ENCODE data around the gene PTPN4. TPM values are rescaled to one million over a fixed set of nuclear protein-coding genes. Genes with fewer than 3 reads are reported as not detected.

Gene PTPN4
- total RNA-seq, 1 experiment from 2014 or later = 80.5 TPM

DNA sequence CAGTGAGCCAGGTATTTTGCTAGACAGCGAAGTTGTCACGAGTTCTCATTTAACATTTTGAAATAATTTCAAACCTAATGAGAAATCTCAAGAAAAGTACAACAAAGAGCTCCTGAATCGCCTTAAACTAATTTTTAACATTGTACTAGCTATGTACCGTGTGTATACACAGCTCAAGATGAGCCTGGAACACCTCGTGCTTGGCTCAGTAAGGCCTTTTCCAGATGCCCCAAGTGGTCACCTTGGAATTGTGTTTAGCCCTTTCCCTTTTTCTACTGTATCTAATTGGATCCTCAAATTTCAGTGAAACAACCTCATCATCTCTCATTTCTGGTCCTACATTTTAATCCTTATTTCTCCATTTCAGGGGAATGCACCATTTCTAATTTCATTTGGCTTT, 7.2 kb downstream of the PTPN4 start:
- no CpG with 5 or more reads among the region's 5 CpGs for WGBS (ENCODE audit: extremely low coverage, insufficient read length, low lambda C conversion rate)

More for the DNA sequence above, 7.2 kb downstream of the PTPN4 start:
- H2AFZ ChIP-seq (ENCODE audit: low read length) = no peak overlapping the region
- no peak overlapping the region for H3K14ac ChIP-seq (ENCODE audit: insufficient read depth, low read length)
- H2BK120ac ChIP-seq (ENCODE audit: low read depth, low read length, poor library complexity, severe bottlenecking) = no peak overlapping the region
- no peak overlapping the region for H2BK20ac ChIP-seq (ENCODE audit: low read depth, low read length, poor library complexity, severe bottlenecking)
- H4K91ac ChIP-seq (ENCODE audit: insufficient read length, low read depth, low read length) = no peak overlapping the region
- no peak overlapping the region for H3K4ac ChIP-seq (ENCODE audit: low read depth, low read length)
- no peaks in the 10 kb centered on the region for H4K20me1 ChIP-seq (ENCODE audit: control insufficient read depth, insufficient read depth, insufficient read length)
- H3K9ac ChIP-seq (ENCODE audit: extremely low read depth, insufficient read length, low read length) = no peak overlapping the region
- H3K56ac ChIP-seq (ENCODE audit: insufficient read length, low read depth, low read length) = no peak overlapping the region
- H4K5ac ChIP-seq (ENCODE audit: insufficient read length, low read depth, low read length) = no peak overlapping the region
- H2BK12ac ChIP-seq (ENCODE audit: insufficient read length, low read depth, low read length) = no peak overlapping the region
- H2BK15ac ChIP-seq (ENCODE audit: low read depth, low read length) = no peak overlapping the region
- Mint-ChIP-seq H3K27ac (no peak overlapping the region), H3K27me3 (ENCODE audit: low read depth) (no peaks in the 10 kb centered on the region), H3K4me3 (no peak overlapping the region), H3K9me3 (no peaks in the 10 kb centered on the region), H3K4me1 (peaks cover 46 to 52% of the 10 kb centered on the region in 2 experiments), H3K36me3 (ENCODE audit: insufficient read depth in 1 of 3, low read depth in 3 of 3) (no peaks in the 10 kb centered on the region; a peak in 1 of 7 replicates)
- no peak overlapping the region for H3K18ac ChIP-seq (ENCODE audit: insufficient read length, low read depth, low read length)
- no peak overlapping the region for H3K27ac ChIP-seq (ENCODE audit: insufficient read length, low read depth, low read length)
- H3K27me3 ChIP-seq (ENCODE audit: insufficient read depth, low read length) = no peaks in the 10 kb centered on the region
- peaks cover 50% of the 10 kb centered on the region; the same call in 1 of the 2 replicates for H3K79me2 ChIP-seq (ENCODE audit: insufficient read depth, low read length)
- no peak overlapping the region for H2AK5ac ChIP-seq (ENCODE audit: insufficient read length, low read length)
- no peak overlapping the region for H3K23ac ChIP-seq (ENCODE audit: insufficient read length, low read depth, low read length)
- H3K23me2 ChIP-seq (ENCODE audit: insufficient read length, low read depth, low read length, poor library complexity, severe bottlenecking) = no peaks in the 10 kb centered on the region
- no peak overlapping the region for H2BK5ac ChIP-seq (ENCODE audit: insufficient read length, low read length)
- no peak for DNase-seq
- H4K8ac ChIP-seq (replicated peaks; ENCODE audit: insufficient read length, low read depth, low read length) = no peak overlapping the region
- TF ChIP-seq, protein P1, sequence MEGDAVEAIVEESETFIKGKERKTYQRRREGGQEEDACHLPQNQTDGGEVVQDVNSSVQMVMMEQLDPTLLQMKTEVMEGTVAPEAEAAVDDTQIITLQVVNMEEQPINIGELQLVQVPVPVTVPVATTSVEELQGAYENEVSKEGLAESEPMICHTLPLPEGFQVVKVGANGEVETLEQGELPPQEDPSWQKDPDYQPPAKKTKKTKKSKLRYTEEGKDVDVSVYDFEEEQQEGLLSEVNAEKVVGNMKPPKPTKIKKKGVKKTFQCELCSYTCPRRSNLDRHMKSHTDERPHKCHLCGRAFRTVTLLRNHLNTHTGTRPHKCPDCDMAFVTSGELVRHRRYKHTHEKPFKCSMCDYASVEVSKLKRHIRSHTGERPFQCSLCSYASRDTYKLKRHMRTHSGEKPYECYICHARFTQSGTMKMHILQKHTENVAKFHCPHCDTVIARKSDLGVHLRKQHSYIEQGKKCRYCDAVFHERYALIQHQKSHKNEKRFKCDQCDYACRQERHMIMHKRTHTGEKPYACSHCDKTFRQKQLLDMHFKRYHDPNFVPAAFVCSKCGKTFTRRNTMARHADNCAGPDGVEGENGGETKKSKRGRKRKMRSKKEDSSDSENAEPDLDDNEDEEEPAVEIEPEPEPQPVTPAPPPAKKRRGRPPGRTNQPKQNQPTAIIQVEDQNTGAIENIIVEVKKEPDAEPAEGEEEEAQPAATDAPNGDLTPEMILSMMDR (conservative IDR thresholded peaks at IDR 0.05) = peak; percentile 46; the same call in 2 of the 3 replicates
- H3T11ph ChIP-seq (ENCODE audit: low read length) = no peak overlapping the region
- H3K4me1 ChIP-seq (ENCODE audit: insufficient read depth, low read length) = peaks cover 7% of the 10 kb centered on the region; the same call in 1 of the 2 replicates
- H3K4me2 ChIP-seq (ENCODE audit: insufficient read depth, insufficient read length, low read length) = no peak overlapping the region
- peaks cover 3% of the 10 kb centered on the region for H3K79me1 ChIP-seq (ENCODE audit: insufficient read depth, low read depth, low read length, poor library complexity, severe bottlenecking)
- H3K9me3 ChIP-seq (ENCODE audit: control insufficient read depth, low read depth, low read length) = no peaks in the 10 kb centered on the region
